Ecto neural progenitor cell (in vitro differentiated cells): ENCODE results near the gene PRAMEF11.
"Not testable (repeated sequence)": the region's sequence is repeated elsewhere in the genome, so short reads cannot be mapped to it uniquely, and the experiment has no call there.

Source experiments
- DNase-seq: peaks from one replicate; pipeline ENCODE4 v3.0.0-alpha.2; 2018; ENCODE audit warnings: low spot score

PRAMEF11 gene

GRCh38 chr1:12831310-12831709 lies at the start of gene PRAMEF11:
Gene PRAMEF11 (minus strand): TSS chr1:12831410. CDS start chr1:12828789, 2,621 bp downstream.
- DNase-seq: not testable (repeated sequence)

- DNase-seq: not testable (repeated sequence)
These were observed 47.2 kb upstream of the PRAMEF11 start for GRCh38 chr1:12878453-12878852.

- DNase-seq: not testable (repeated sequence)
These were observed 32.1 kb upstream of the PRAMEF11 start for GRCh38 chr1:12863131-12863880.

- not testable (repeated sequence) for DNase-seq
These were observed 25.6 kb upstream of the PRAMEF11 start, which contains the start of gene PRAMEF2 for GRCh38 chr1:12856786-12857185. Gene PRAMEF2 (plus strand): TSS chr1:12857086. CDS start chr1:12859010, 1,924 bp downstream.

- no peak for DNase-seq
These were observed 20.6 kb upstream of the PRAMEF11 start for GRCh38 chr1:12851779-12852178.

- DNase-seq: not testable (repeated sequence)
These were observed 17.4 kb upstream of the PRAMEF11 start, which contains the start of gene HNRNPCL1 for GRCh38 chr1:12848620-12849019. Gene HNRNPCL1 (minus strand): TSS chr1:12848720. CDS start chr1:12848289, 431 bp downstream.

GRCh38 chr1:12833251-12833650 lies 2.0 kb upstream of the PRAMEF11 start:
- DNase-seq: not testable (repeated sequence)

- not testable (repeated sequence) for DNase-seq
These were observed 12.1 kb downstream of the PRAMEF11 start for GRCh38 chr1:12819061-12819460.

GRCh38 chr1:12811409-12811784 lies 19.8 kb downstream of the PRAMEF11 start:
- DNase-seq: no peak

GRCh38 chr1:12810691-12811408 lies 20.4 kb downstream of the PRAMEF11 start:
- no peak for DNase-seq

GRCh38 chr1:12809933-12810332 lies 21.3 kb downstream of the PRAMEF11 start:
- DNase-seq: no peak

- DNase-seq: no peak
These were observed 31.5 kb downstream of the PRAMEF11 start for GRCh38 chr1:12799730-12800129.

GRCh38 chr1:12798911-12799310 lies 32.3 kb downstream of the PRAMEF11 start:
- no peak for DNase-seq

- DNase-seq: not testable (repeated sequence)
These were observed 40.1 kb downstream of the PRAMEF11 start, which contains the start of gene PRAMEF1 for GRCh38 chr1:12791097-12791496. Gene PRAMEF1 (plus strand): TSS chr1:12791397. CDS start chr1:12793228, 1,831 bp downstream.

GRCh38 chr1:12784729-12785128 lies 46.5 kb downstream of the PRAMEF11 start:
- DNase-seq: not testable (repeated sequence)

- DNase-seq: not testable (repeated sequence)
These were observed 47.4 kb downstream of the PRAMEF11 start for GRCh38 chr1:12783783-12784182.

GRCh38 chr1:12781488-12781887 lies 49.7 kb downstream of the PRAMEF11 start:
- not testable (repeated sequence) for DNase-seq

GRCh38 chr1:12778907-12779306 lies 52.3 kb downstream of the PRAMEF11 start:
- no peak for DNase-seq

GRCh38 chr1:12778061-12778460 lies 53.1 kb downstream of the PRAMEF11 start:
- DNase-seq: no peak

- no peak for DNase-seq
These were observed 54.2 kb downstream of the PRAMEF11 start for GRCh38 chr1:12776801-12777557.

- no peak for DNase-seq
These were observed 55.8 kb downstream of the PRAMEF11 start for GRCh38 chr1:12775443-12775842.

GRCh38 chr1:12774801-12775345 lies 56.3 kb downstream of the PRAMEF11 start:
- no peak for DNase-seq
